NCI-H2081 treated with DMSO at 0.1 percent for 48 hours (cell line): ENCODE data around the gene TBCEL.

Source experiments
- DNase-seq: peaks from one replicate; lab custom pipeline; 2025; lab: John Stamatoyannopoulos, UW

The TBCEL gene

GRCh38 chr11:121066623-121067022 is 42.7 kb downstream of the TBCEL start:
- no peak for DNase-seq

GRCh38 chr11:121067026-121067425 is 43.1 kb downstream of the TBCEL start:
- no peak for DNase-seq

- DNase-seq = peak; percentile 46
Measured at GRCh38 chr11:121067453-121067852, 43.6 kb downstream of the TBCEL start.

GRCh38 chr11:121067962-121068647 is 44.2 kb downstream of the TBCEL start:
- DNase-seq = no peak

GRCh38 chr11:121068787-121069186 is 44.9 kb downstream of the TBCEL start:
- DNase-seq = no peak

GRCh38 chr11:121070951-121071845 is 47.3 kb downstream of the TBCEL start:
- no peak for DNase-seq

- DNase-seq = no peak
Measured at GRCh38 chr11:121071846-121072450, 48.0 kb downstream of the TBCEL start.

- no peak for DNase-seq
Measured at GRCh38 chr11:121081321-121081720, 57.4 kb downstream of the TBCEL start.

GRCh38 chr11:121082219-121082618 is 58.3 kb downstream of the TBCEL start:
- DNase-seq = no peak

- no peak for DNase-seq
Measured at GRCh38 chr11:121082670-121083069, 58.8 kb downstream of the TBCEL start.

GRCh38 chr11:121086866-121087265 is 63.0 kb downstream of the TBCEL start:
- DNase-seq = no peak

GRCh38 chr11:121089566-121089965 is 65.7 kb downstream of the TBCEL start:
- DNase-seq = no peak

GRCh38 chr11:121090145-121090721 is 66.3 kb downstream of the TBCEL start:
- no peak for DNase-seq

- DNase-seq = no peak
Measured at GRCh38 chr11:121091492-121092152, 67.7 kb downstream of the TBCEL start.

GRCh38 chr11:121095561-121095960 is 71.7 kb downstream of the TBCEL start:
- DNase-seq = no peak

- no peak for DNase-seq
Measured at GRCh38 chr11:121099364-121099763, 75.5 kb downstream of the TBCEL start.

GRCh38 chr11:121099885-121100284 is 76.0 kb downstream of the TBCEL start:
- no peak for DNase-seq

- no peak for DNase-seq
Measured at GRCh38 chr11:121100943-121101342, 77.0 kb downstream of the TBCEL start, which contains the start of gene TECTA. Gene TECTA (plus strand): TSS chr11:121101243. CDS start chr11:121102666, 1,423 bp downstream.

- no peak for DNase-seq
Measured at GRCh38 chr11:121104312-121104762, 80.4 kb downstream of the TBCEL start.

- DNase-seq = no peak
Measured at GRCh38 chr11:121105063-121105480, 81.2 kb downstream of the TBCEL start.

- DNase-seq = no peak
Measured at GRCh38 chr11:121105481-121106195, 81.7 kb downstream of the TBCEL start.
